ENCODE data around the gene UTP14C. TPM values are rescaled to one million over a fixed set of nuclear protein-coding genes. Genes with fewer than 3 reads are reported as not detected.

Gene UTP14C
- total RNA-seq, 3 donors from 2014 or later (not counting 1 experiment from before 2014, with no cell fraction given) = 6.2 to 9.8 (median 7.0) TPM

DNA sequence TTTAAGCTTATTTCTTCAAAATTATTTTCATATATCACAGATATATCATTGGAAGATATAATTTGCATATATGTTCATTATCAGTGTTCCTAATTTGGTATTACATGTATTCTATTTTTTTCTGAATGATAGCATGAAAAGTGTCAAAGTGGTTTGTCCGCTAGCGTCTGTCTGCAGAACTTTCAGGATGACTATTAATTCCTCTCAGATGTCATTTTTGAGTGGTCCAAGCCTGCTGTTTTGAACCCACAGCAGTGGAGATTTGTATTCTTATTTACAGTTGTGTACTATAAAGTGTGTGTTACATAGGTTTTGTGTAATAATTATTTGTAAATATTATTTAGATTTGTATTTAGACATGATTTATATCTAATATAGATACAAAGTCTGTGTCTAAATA, 8.5 kb downstream of the UTP14C start:
- no peaks in the 10 kb centered on the region for H3K27me3 Mint-ChIP-seq (ENCODE audit: low read depth in 2 of 2)
- H3K36me3 ChIP-seq (ENCODE audit: control insufficient read depth, insufficient read depth, low read length) = peaks cover 6% of the 10 kb centered on the region
- H3K27me3 ChIP-seq (ENCODE audit: control insufficient read depth, insufficient read depth, low read length) = no peaks in the 10 kb centered on the region
- intact Hi-C loops (cut with micrococcal nuclease) = no loop called here
- H3K36me3 Mint-ChIP-seq = peaks cover 14% of the 10 kb centered on the region
- DNase-seq (no peak), ATAC-seq (no peak)
- TF ChIP-seq, protein P1, sequence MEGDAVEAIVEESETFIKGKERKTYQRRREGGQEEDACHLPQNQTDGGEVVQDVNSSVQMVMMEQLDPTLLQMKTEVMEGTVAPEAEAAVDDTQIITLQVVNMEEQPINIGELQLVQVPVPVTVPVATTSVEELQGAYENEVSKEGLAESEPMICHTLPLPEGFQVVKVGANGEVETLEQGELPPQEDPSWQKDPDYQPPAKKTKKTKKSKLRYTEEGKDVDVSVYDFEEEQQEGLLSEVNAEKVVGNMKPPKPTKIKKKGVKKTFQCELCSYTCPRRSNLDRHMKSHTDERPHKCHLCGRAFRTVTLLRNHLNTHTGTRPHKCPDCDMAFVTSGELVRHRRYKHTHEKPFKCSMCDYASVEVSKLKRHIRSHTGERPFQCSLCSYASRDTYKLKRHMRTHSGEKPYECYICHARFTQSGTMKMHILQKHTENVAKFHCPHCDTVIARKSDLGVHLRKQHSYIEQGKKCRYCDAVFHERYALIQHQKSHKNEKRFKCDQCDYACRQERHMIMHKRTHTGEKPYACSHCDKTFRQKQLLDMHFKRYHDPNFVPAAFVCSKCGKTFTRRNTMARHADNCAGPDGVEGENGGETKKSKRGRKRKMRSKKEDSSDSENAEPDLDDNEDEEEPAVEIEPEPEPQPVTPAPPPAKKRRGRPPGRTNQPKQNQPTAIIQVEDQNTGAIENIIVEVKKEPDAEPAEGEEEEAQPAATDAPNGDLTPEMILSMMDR (IDR thresholded peaks at IDR 0.05) = no peak
- no peaks in the 10 kb centered on the region for H3K4me1 ChIP-seq (ENCODE audit: control insufficient read depth, insufficient read depth, low read length)
- WGBS (ENCODE audit: insufficient coverage) = 74% methylated on average over 2 of the region's 2 CpGs
- no peak overlapping the region for H3K27ac Mint-ChIP-seq
- H3K9me3 ChIP-seq (ENCODE audit: control insufficient read depth, insufficient read depth, low read length) = no peaks in the 10 kb centered on the region
- H3K4me3 ChIP-seq (ENCODE audit: low read length) = no peak overlapping the region
- peaks cover 19 to 20% of the 10 kb centered on the region in 2 donors for H3K4me1 Mint-ChIP-seq
- no peaks in the 10 kb centered on the region for H3K9me3 Mint-ChIP-seq
- no peak overlapping the region for H3K27ac ChIP-seq (ENCODE audit: low read length)
- H3K4me3 Mint-ChIP-seq = no peak overlapping the region

- no peak for DNase-seq
- Histone ChIP-seq H3K9me3 (ENCODE audit: control insufficient read depth, insufficient read depth, low read length) (no peaks in the 10 kb centered on the region), H3K4me3 (ENCODE audit: low read length) (no peak overlapping the region), H3K27me3 (ENCODE audit: control insufficient read depth, insufficient read depth, low read length) (no peaks in the 10 kb centered on the region), H3K4me1 (ENCODE audit: control insufficient read depth, insufficient read depth, low read length) (no peaks in the 10 kb centered on the region), H3K36me3 (ENCODE audit: control insufficient read depth, insufficient read depth, low read length) (no peaks in the 10 kb centered on the region), H3K27ac (ENCODE audit: low read length) (no peak overlapping the region)
- WGBS (ENCODE audit: insufficient coverage) = 100% methylated on average over 1 of the region's 5 CpGs
- no peaks in the 10 kb centered on the region for H3K9me3 Mint-ChIP-seq
- H3K27ac Mint-ChIP-seq = no peak overlapping the region
- intact Hi-C loops (cut with micrococcal nuclease) = no loop called here
- no peaks in the 10 kb centered on the region for H3K36me3 Mint-ChIP-seq
- H3K4me1 Mint-ChIP-seq = peaks cover 13 to 14% of the 10 kb centered on the region in 2 donors
- TF ChIP-seq, protein P1 (IDR thresholded peaks at IDR 0.05) = no peak
- no peak overlapping the region for H3K4me3 Mint-ChIP-seq
- ATAC-seq = no peak
- H3K27me3 Mint-ChIP-seq (ENCODE audit: low read depth in 2 of 2) = no peaks in the 10 kb centered on the region
These were observed 10.2 kb downstream of the UTP14C start for GRCh38 chr13:52034616-52035226.

DNA sequence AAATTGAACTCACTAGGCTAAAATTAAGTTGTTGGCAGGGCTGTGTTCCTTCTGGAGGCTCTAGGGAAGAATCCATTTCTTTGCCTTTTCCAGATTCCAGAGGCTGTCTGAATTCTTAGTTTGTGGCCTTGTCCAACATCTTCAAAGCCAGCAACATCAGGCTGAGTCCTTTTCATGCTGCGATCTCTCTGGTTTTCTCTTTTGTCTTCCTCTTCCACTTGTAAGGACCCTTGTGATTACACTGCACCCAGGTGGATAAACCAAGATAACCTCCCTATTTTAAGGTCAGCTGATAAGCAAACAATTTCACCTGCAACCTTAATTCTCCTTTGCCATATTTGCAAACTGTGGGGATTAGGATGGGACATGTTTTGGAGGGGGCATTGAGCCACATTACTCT, 11.5 kb downstream of the UTP14C start:
- H3K4me1 Mint-ChIP-seq = peaks cover 5 to 6% of the 10 kb centered on the region in 2 donors
- intact Hi-C loops (cut with micrococcal nuclease) = no loop called here
- 97% methylated on average over 1 of the region's 1 CpG for WGBS (ENCODE audit: insufficient coverage)
- H3K4me1 ChIP-seq (ENCODE audit: control insufficient read depth, insufficient read depth, low read length) = no peaks in the 10 kb centered on the region
- H3K27me3 ChIP-seq (ENCODE audit: control insufficient read depth, insufficient read depth, low read length) = no peaks in the 10 kb centered on the region
- DNase-seq (no peak), ATAC-seq (no peak)
- TF ChIP-seq, protein P1 (IDR thresholded peaks at IDR 0.05) = no peak
- H3K9me3 Mint-ChIP-seq = no peaks in the 10 kb centered on the region
- no peaks in the 10 kb centered on the region for H3K36me3 Mint-ChIP-seq
- no peaks in the 10 kb centered on the region for H3K36me3 ChIP-seq (ENCODE audit: control insufficient read depth, insufficient read depth, low read length)
- H3K4me3 Mint-ChIP-seq = no peak overlapping the region
- H3K27me3 Mint-ChIP-seq (ENCODE audit: low read depth in 2 of 2) = no peaks in the 10 kb centered on the region
- H3K4me3 ChIP-seq (ENCODE audit: low read length) = no peak overlapping the region
- H3K9me3 ChIP-seq (ENCODE audit: control insufficient read depth, insufficient read depth, low read length) = no peaks in the 10 kb centered on the region
- no peak overlapping the region for H3K27ac Mint-ChIP-seq
- H3K27ac ChIP-seq (ENCODE audit: low read length) = no peak overlapping the region

- WGBS (ENCODE audit: insufficient coverage) = 79% methylated on average over 3 of the region's 3 CpGs
- Mint-ChIP-seq H3K4me3 (no peak overlapping the region), H3K27me3 (ENCODE audit: low read depth in 2 of 2) (no peaks in the 10 kb centered on the region), H3K4me1 (no peaks in the 10 kb centered on the region), H3K36me3 (no peaks in the 10 kb centered on the region), H3K9me3 (no peaks in the 10 kb centered on the region), H3K27ac (no peak overlapping the region)
- ATAC-seq (no peak), DNase-seq (no peak)
- Histone ChIP-seq H3K36me3 (ENCODE audit: control insufficient read depth, insufficient read depth, low read length) (no peaks in the 10 kb centered on the region), H3K4me1 (ENCODE audit: control insufficient read depth, insufficient read depth, low read length) (no peaks in the 10 kb centered on the region), H3K27me3 (ENCODE audit: control insufficient read depth, insufficient read depth, low read length) (no peaks in the 10 kb centered on the region), H3K4me3 (ENCODE audit: low read length) (no peak overlapping the region), H3K9me3 (ENCODE audit: control insufficient read depth, insufficient read depth, low read length) (no peaks in the 10 kb centered on the region), H3K27ac (ENCODE audit: low read length) (no peak overlapping the region)
- TF ChIP-seq, protein P1 (IDR thresholded peaks at IDR 0.05) = no peak
- intact Hi-C loops (cut with micrococcal nuclease) = no loop called here
These were observed 19.2 kb downstream of the UTP14C start for GRCh38 chr13:52043675-52044074.
